HepG2 (cell line): ENCODE data around the gene PGM3. TPM values are rescaled to one million over a fixed set of nuclear protein-coding genes. Genes with fewer than 3 reads are reported as not detected.
A peak's percentile ranks its signal among the peaks of the same experiment; 100 is the strongest.

ENCODE experiments used
- AKAP8 ChIP-seq: sonication (generic); formaldehyde crosslinking; IDR thresholded peaks from 2 replicates; pipeline ENCODE4 v1.5.1; 2020; ENCODE audit warnings: mild to moderate bottlenecking, missing genetic modification reagents
- ARID3A ChIP-seq: IDR thresholded peaks from 2 replicates; pipeline ENCODE4 v1.6.1; 2012; ENCODE audit warnings: low read depth, low read length, improper control_type of control experiment
- CENPX ChIP-seq: sonication (generic); formaldehyde crosslinking; IDR thresholded peaks from 2 replicates; pipeline ENCODE4 v1.9.0; 2021; ENCODE audit warnings: mild to moderate bottlenecking, missing genetic modification reagents, moderate library complexity
- FOXP1 ChIP-seq, 2 experiments: fragments of 450-650 bp in 1 of 2; IDR thresholded peaks; 2 replicates each; pipeline ENCODE4 v1.6.1; 2017 to 2018; ENCODE audit warnings: antibody characterized with exemption in 1 of 2
- HBP1 ChIP-seq: IDR thresholded peaks from 2 replicates; pipeline ENCODE4 v1.6.1; 2016; ENCODE audit warnings: low read depth, control low read depth
- HCFC1 ChIP-seq: fragments of 150-350 bp; IDR thresholded peaks from 2 replicates; pipeline ENCODE4 v1.6.1; 2014; ENCODE audit warnings: low read depth, low read length
- HES4 ChIP-seq: sonication (generic); formaldehyde crosslinking; IDR thresholded peaks from 2 replicates; pipeline ENCODE4 v1.9.0; 2021; ENCODE audit warnings: mild to moderate bottlenecking, missing genetic modification reagents, borderline replicate concordance
- IKZF5 ChIP-seq: IDR thresholded peaks from 2 replicates; pipeline ENCODE4 v1.6.1; 2018; ENCODE audit warnings: missing genetic modification reagents, mild to moderate bottlenecking, missing compliant biosample characterization
- IRX3 ChIP-seq: sonication (generic); formaldehyde crosslinking; IDR thresholded peaks from 2 replicates; pipeline ENCODE4 v1.8.1; 2023; ENCODE audit warnings: mild to moderate bottlenecking, low read depth, missing genetic modification reagents, borderline replicate concordance
- ISL2 ChIP-seq: sonication (generic); formaldehyde crosslinking; IDR thresholded peaks from 2 replicates; pipeline ENCODE4 v1.5.0; 2020; ENCODE audit warnings: missing genetic modification reagents
- REL ChIP-seq: sonication (generic); formaldehyde crosslinking; conservative IDR thresholded peaks from 2 replicates; pipeline ENCODE4 v1.8.0; 2022; ENCODE audit warnings: mild to moderate bottlenecking, missing genetic modification reagents, moderate library complexity
- RNF2 ChIP-seq: fragments of 450-650 bp; conservative IDR thresholded peaks from 2 replicates; pipeline ENCODE4 v1.6.1; 2016; ENCODE audit warnings: low read depth
- SAP130 ChIP-seq: IDR thresholded peaks from 2 replicates; pipeline ENCODE4 v1.6.1; 2016; ENCODE audit warnings: low read depth
- TRIM22 ChIP-seq: fragments of 450-650 bp; IDR thresholded peaks from 2 replicates; pipeline ENCODE4 v1.6.1; 2017
- YEATS2 ChIP-seq: sonication (generic); formaldehyde crosslinking; IDR thresholded peaks from 2 replicates; pipeline ENCODE4 v1.4.0; 2020; ENCODE audit warnings: missing genetic modification reagents, borderline replicate concordance
- YEATS4 ChIP-seq: sonication (generic); formaldehyde crosslinking; IDR thresholded peaks from 2 replicates; pipeline ENCODE4 v1.4.0; 2020; ENCODE audit warnings: missing genetic modification reagents, borderline replicate concordance
- ZBTB21 ChIP-seq: sonication (generic); formaldehyde crosslinking; IDR thresholded peaks from 2 replicates; pipeline ENCODE4 v1.4.0; 2020; ENCODE audit warnings: missing genetic modification reagents
- ZNF256 ChIP-seq: sonication (generic); formaldehyde crosslinking; conservative IDR thresholded peaks from 2 replicates; pipeline ENCODE4 v1.4.0; 2020; ENCODE audit warnings: missing genetic modification reagents
- ZNF33B ChIP-seq: sonication (generic); formaldehyde crosslinking; IDR thresholded peaks from 2 replicates; pipeline ENCODE4 v1.5.1; 2020; ENCODE audit warnings: mild to moderate bottlenecking, missing genetic modification reagents
- ZNF414 ChIP-seq: sonication (generic); formaldehyde crosslinking; IDR thresholded peaks from 2 replicates; pipeline ENCODE4 v1.5.0; 2020; ENCODE audit warnings: missing genetic modification reagents
- ZNF619 ChIP-seq: sonication (generic); formaldehyde crosslinking; IDR thresholded peaks from 2 replicates; pipeline ENCODE4 v1.4.0; 2020; ENCODE audit warnings: mild to moderate bottlenecking, missing genetic modification reagents
- ZNF784 ChIP-seq: sonication (generic); formaldehyde crosslinking; IDR thresholded peaks from 2 replicates; pipeline ENCODE4 v1.5.1; 2020; ENCODE audit warnings: missing genetic modification reagents, mild to moderate bottlenecking, borderline replicate concordance
- polyA plus RNA-seq, 8 experiments: library from polyadenylated mRNA; depleted of rRNA in 3 of 8; stranded (reverse) in 7 of 8; unstranded in 1 of 8; fragments of >200 nt; fragmentation: Illumina TruSeq in 4 of 8; extraction: Trizol in 4 of 8; gene quantifications; 2 replicates each; pipeline versions ENCODE4 v1.2.1 to v1.2.3, GENCODE V29; 2011 to 2016; ENCODE audit warnings: low read depth in 4 of 8, missing spikeins in 1 of 8, mixed read lengths in 1 of 8; ENCODE audit not compliant: insufficient read depth in 1 of 8
- total RNA-seq, 5 experiments: library from RNA; depleted of rRNA; stranded (reverse); fragments of >200 nt; fragmentation: Illumina TruSeq; extraction: Trizol; gene quantifications; 2 replicates each; pipeline ENCODE4 v1.2.3, GENCODE V29; 2016; ENCODE audit warnings: low read depth in 1 of 5

Gene PGM3
- total and polyA plus RNA-seq, 2 of the 13 experiments (the other 11 are each of a cell fraction or from before 2014, with no cell fraction given) = 72.5 to 163 TPM

- TF ChIP-seq REL (CRISPR knock-in tag) (0 out of 2 replicates have a peak, but pooled peaks have one; percentile 36), YEATS4 (CRISPR knock-in tag) (peak; percentile 98), SAP130 (CRISPR knock-in tag) (peak; percentile 86), CENPX (CRISPR knock-in tag) (no peak), ZNF619 (CRISPR knock-in tag) (peak; percentile 97), IRX3 (CRISPR knock-in tag) (peak; percentile 1; the same call in 1 of the 2 replicates), HCFC1 (no peak), ZNF256 (CRISPR knock-in tag) (no peak), ARID3A (no peak), ZBTB21 (CRISPR knock-in tag) (no peak), AKAP8 (CRISPR knock-in tag) (0 out of 2 replicates have a peak, but pooled peaks have one; percentile 14), ZNF414 (CRISPR knock-in tag) (peak; percentile 85), ZNF33B (CRISPR knock-in tag) (0 out of 2 replicates have a peak, but pooled peaks have one; percentile 40), FOXP1 (IDR thresholded peaks at IDR 0.05) (no peak), FOXP1 (CRISPR knock-in tag; IDR thresholded peaks at IDR 0.05) (no peak), YEATS2 (CRISPR knock-in tag) (peak; percentile 71; the same call in 1 of the 2 replicates), TRIM22 (no peak), HBP1 (CRISPR knock-in tag) (no peak), IKZF5 (peak; percentile 84), ISL2 (CRISPR knock-in tag) (peak; percentile 27; the same call in 1 of the 2 replicates), ZNF784 (CRISPR knock-in tag) (peak; percentile 85; the same call in 1 of the 2 replicates), RNF2 (no peak), HES4 (CRISPR knock-in tag) (no peak)
Measured at GRCh38 chr6:83192871-83193746, at the start of gene PGM3, which contains the start of gene RWDD2A (continued).
